Measurements from ENCODE around the gene SAMD4A. TPM values are rescaled to one million over a fixed set of nuclear protein-coding genes. Genes with fewer than 3 reads are reported as not detected.

The SAMD4A gene
- total RNA-seq, 2 experiments from 2014 or later, result 0.06 to 1.0 TPM

DNA sequence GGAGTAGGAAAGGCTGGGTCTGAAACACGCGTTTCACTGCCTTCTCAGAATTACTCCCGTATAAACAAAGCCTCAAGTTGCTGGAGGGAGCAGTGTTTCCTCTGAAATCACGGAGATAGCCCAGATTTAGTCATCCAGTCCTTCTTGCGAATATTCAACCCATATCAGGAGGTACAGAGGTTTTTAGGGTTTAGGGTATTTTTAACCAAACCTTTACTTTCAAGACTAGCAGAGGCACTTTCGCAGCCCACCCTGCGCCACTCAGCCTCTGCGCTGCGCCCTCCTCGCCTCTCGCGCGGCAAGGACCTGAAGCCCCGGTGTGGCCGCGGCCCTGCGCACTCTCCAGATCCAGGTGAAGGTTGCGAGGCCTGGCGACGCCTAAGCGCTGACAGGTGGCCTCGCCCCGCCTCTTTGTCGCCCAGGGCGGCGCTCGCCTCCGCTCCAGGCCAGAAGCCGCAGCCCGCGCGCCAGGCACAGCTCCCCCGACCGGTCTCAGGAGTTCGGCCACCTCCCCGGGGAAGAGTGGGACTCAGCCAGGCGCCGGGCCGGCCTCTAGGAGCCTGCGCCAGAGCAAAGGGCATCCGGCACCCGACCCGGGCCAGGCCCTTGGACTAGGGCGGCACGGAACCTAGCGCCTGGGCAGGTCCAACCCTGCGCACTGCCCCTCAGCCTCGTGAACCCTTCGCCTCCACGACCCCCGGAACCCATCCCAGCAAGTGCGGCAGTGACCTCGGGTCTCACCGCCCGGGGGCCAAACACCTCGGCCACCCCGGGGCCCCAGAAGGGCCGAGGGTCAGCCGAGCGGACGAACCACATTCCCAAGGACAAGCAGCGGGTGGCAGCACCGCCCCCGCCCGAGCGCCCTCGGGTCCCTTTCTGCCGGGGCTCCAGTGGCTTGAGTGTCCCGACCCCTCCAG, 1.8 kb upstream of the SAMD4A start:
- Histone ChIP-seq H4K20me1 (ENCODE audit: insufficient read depth, low read length) (peaks cover 8% of the 10 kb centered on the region; the same call in 1 of the 2 replicates), H3K4me1 (ENCODE audit: insufficient read depth, low read length, poor library complexity, severe bottlenecking) (peaks cover 33% of the 10 kb centered on the region), H2AFZ (ENCODE audit: low read length) (no peak overlapping the region), H3K9me3 (ENCODE audit: low read length) (no peaks in the 10 kb centered on the region), H3K4me2 (ENCODE audit: low read length) (peak overlapping the region; percentile 99), H3K36me3 (ENCODE audit: insufficient read depth, low read length) (no peaks in the 10 kb centered on the region), H3K4me3 (ENCODE audit: low read depth, low read length, poor library complexity, severe bottlenecking) (peak overlapping the region; percentile 53), H3K9me2 (ENCODE audit: insufficient read depth, low read length) (no peaks in the 10 kb centered on the region), H3K79me2 (ENCODE audit: insufficient read depth, low read depth, low read length) (no peaks in the 10 kb centered on the region), H3K27ac (ENCODE audit: low read depth, low read length, poor library complexity, severe bottlenecking) (no peak overlapping the region)
- ChIA-PET CTCF (ENCODE audit: unreplicated experiment) (interaction anchor here (0.6 to 1.6 kb wide), 4 partner anchors 70 to 210 kb away, joined by 3 to 4 read pairs (median 4); no protein-coding TSS in a partner anchor), POLR2A (interaction anchor here (0.6 kb wide), 1 partner anchor 229 kb away, joined by 3 read pairs; no protein-coding TSS in a partner anchor)
- no TSS peak for BruUV-seq (replicated peaks)
- TF ChIP-seq, protein P1, sequence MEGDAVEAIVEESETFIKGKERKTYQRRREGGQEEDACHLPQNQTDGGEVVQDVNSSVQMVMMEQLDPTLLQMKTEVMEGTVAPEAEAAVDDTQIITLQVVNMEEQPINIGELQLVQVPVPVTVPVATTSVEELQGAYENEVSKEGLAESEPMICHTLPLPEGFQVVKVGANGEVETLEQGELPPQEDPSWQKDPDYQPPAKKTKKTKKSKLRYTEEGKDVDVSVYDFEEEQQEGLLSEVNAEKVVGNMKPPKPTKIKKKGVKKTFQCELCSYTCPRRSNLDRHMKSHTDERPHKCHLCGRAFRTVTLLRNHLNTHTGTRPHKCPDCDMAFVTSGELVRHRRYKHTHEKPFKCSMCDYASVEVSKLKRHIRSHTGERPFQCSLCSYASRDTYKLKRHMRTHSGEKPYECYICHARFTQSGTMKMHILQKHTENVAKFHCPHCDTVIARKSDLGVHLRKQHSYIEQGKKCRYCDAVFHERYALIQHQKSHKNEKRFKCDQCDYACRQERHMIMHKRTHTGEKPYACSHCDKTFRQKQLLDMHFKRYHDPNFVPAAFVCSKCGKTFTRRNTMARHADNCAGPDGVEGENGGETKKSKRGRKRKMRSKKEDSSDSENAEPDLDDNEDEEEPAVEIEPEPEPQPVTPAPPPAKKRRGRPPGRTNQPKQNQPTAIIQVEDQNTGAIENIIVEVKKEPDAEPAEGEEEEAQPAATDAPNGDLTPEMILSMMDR (conservative IDR thresholded peaks at IDR 0.05; ENCODE audit: low read length), result 0 out of 2 replicates have a peak, but pooled peaks have one; percentile 3
- no peak for TF ChIP-seq EZH2phosphoT487 (IDR thresholded peaks at IDR 0.05; ENCODE audit: borderline replicate concordance, low read depth, low read length)
- peak; percentile 13 for DNase-seq (ENCODE audit: low spot score)
- intact Hi-C loops (cut with micrococcal nuclease; ENCODE audit: unreplicated experiment), result loop anchor here (1.0 to 10.0 kb wide), 5 partner anchors 126 to 337 kb away; partner anchors contain the start of gene GCH1

DNA sequence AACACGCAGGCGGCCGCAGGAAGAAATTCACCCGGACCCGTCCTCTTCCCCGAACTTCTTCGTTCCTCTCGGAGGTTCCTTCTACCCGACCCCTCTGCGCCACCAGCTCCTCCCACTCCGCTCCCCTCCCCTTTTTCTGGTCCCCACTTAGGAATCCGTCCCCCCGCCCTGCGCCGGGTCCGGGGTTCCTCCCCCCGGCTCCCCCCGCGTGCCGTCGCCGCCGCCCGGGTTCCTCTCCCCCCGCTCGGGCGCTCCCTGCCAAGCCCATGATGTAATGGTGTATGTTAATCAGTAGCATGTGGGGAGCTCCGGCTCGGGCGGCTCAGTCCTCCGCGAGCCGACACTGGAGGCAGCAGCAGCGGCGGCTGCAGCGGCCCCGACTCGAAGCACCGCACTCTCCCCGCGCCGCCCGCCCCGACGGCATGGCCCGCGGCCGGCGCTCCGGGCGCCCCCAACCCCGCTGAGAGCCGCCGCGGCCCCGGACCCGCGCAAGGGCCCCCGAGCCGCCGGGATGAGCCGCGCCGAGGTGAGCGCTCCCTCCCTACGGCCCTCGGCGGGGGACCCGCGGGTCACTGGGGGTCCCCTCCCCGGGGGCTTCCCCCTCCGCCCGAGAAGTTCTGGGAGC, 1.0 kb upstream of the SAMD4A start:
- H2AFZ ChIP-seq (ENCODE audit: low read length), result no peak overlapping the region
- H3K9me2 ChIP-seq (ENCODE audit: insufficient read depth, low read length), result no peaks in the 10 kb centered on the region
- ChIA-PET CTCF (ENCODE audit: unreplicated experiment) (interaction anchor here (0.6 to 1.0 kb wide), 2 partner anchors 71 to 209 kb away, joined by 3 read pairs; no protein-coding TSS in a partner anchor), POLR2A (interaction anchor here (0.6 kb wide), 1 partner anchor 228 kb away, joined by 3 read pairs; no protein-coding TSS in a partner anchor)
- no peak overlapping the region for H3K27ac ChIP-seq (ENCODE audit: low read depth, low read length, poor library complexity, severe bottlenecking)
- no peaks in the 10 kb centered on the region for H3K9me3 ChIP-seq (ENCODE audit: low read length)
- peak; percentile 38 for DNase-seq (ENCODE audit: low spot score)
- H3K4me2 ChIP-seq (ENCODE audit: low read length), result peak overlapping the region; percentile 99
- H3K4me3 ChIP-seq (ENCODE audit: low read depth, low read length, poor library complexity, severe bottlenecking), result peak overlapping the region; percentile 72
- H3K79me2 ChIP-seq (ENCODE audit: insufficient read depth, low read depth, low read length), result no peaks in the 10 kb centered on the region
- H3K4me1 ChIP-seq (ENCODE audit: insufficient read depth, low read length, poor library complexity, severe bottlenecking), result peaks cover 33% of the 10 kb centered on the region
- peaks cover 8% of the 10 kb centered on the region; the same call in 1 of the 2 replicates for H4K20me1 ChIP-seq (ENCODE audit: insufficient read depth, low read length)
- no TSS peak for BruUV-seq (replicated peaks)
- H3K36me3 ChIP-seq (ENCODE audit: insufficient read depth, low read length), result no peaks in the 10 kb centered on the region
- intact Hi-C loops (cut with micrococcal nuclease; ENCODE audit: unreplicated experiment), result loop anchor here (2.0 to 10.0 kb wide), 3 partner anchors 57 to 336 kb away; partner anchors contain the start of genes CGRRF1 and GCH1
- peak; percentile 91; the same call in 1 of the 2 replicates for TF ChIP-seq EZH2phosphoT487 (IDR thresholded peaks at IDR 0.05; ENCODE audit: borderline replicate concordance, low read depth, low read length)
- TF ChIP-seq, protein P1 (conservative IDR thresholded peaks at IDR 0.05; ENCODE audit: low read length), result no peak
